Measurements from ENCODE around the gene SH3GL1.

SH3GL1 gene

GRCh38 chr19:4370418-4371041, 29.8 kb downstream of the SH3GL1 start:
- ChIA-PET POLR2A (interaction anchor here (1.4 kb wide), 1 partner anchor 32 kb away, joined by 5 read pairs; the partner anchor contains the start of gene CHAF1A), CTCF (interaction anchor here (0.7 kb wide), 1 partner anchor 30 kb away, joined by 3 read pairs; the partner anchor contains the start of gene SH3GL1)
- no peak for TF ChIP-seq BHLHE40 (IDR thresholded peaks at IDR 0.05; ENCODE audit: borderline replicate concordance)
- TF ChIP-seq FOXA1 (IDR thresholded peaks at IDR 0.05) = no peak
- TF ChIP-seq PKNOX1 (IDR thresholded peaks at IDR 0.05) = no peak
- no peak for DNase-seq (ENCODE audit: extremely low spot score)

GRCh38 chr19:4369888-4370260, 30.5 kb downstream of the SH3GL1 start:
- DNase-seq (ENCODE audit: extremely low spot score) = no peak
- TF ChIP-seq ZNF384 (IDR thresholded peaks at IDR 0.05) (no peak), NFRKB (IDR thresholded peaks at IDR 0.05) (no peak), ARNT (IDR thresholded peaks at IDR 0.05) (no peak), SP1 (IDR thresholded peaks at IDR 0.05) (no peak)
- CTCF ChIA-PET = interaction anchor here (0.7 kb wide), 1 partner anchor 30 kb away, joined by 3 read pairs; the partner anchor contains the start of gene SH3GL1
- POLR2A ChIA-PET = interaction anchor here (1.4 kb wide), 1 partner anchor 32 kb away, joined by 5 read pairs; the partner anchor contains the start of gene CHAF1A

GRCh38 chr19:4369109-4369887, 31.0 kb downstream of the SH3GL1 start:
- TF ChIP-seq SUZ12 (IDR thresholded peaks at IDR 0.05) (no peak), LEF1 (IDR thresholded peaks at IDR 0.05; ENCODE audit: borderline replicate concordance) (no peak), FOXA1 (IDR thresholded peaks at IDR 0.05) (no peak), TARDBP (IDR thresholded peaks at IDR 0.05) (no peak), NFRKB (IDR thresholded peaks at IDR 0.05) (no peak), ARNT (IDR thresholded peaks at IDR 0.05) (no peak), FOXM1 (IDR thresholded peaks at IDR 0.05; ENCODE audit: borderline replicate concordance) (no peak), PKNOX1 (IDR thresholded peaks at IDR 0.05) (no peak), HDGF (IDR thresholded peaks at IDR 0.05; ENCODE audit: borderline replicate concordance) (no peak), FOXK2 (IDR thresholded peaks at IDR 0.05) (no peak), L3MBTL2 (conservative IDR thresholded peaks at IDR 0.05) (no peak), SP1 (IDR thresholded peaks at IDR 0.05) (no peak), BHLHE40 (IDR thresholded peaks at IDR 0.05; ENCODE audit: borderline replicate concordance) (no peak), ELF4 (IDR thresholded peaks at IDR 0.05) (no peak), CTBP1 (IDR thresholded peaks at IDR 0.05; ENCODE audit: borderline replicate concordance) (no peak), ZNF384 (IDR thresholded peaks at IDR 0.05) (no peak)
- POLR2A ChIA-PET = interaction anchor here (1.4 kb wide), 1 partner anchor 33 kb away, joined by 5 read pairs; the partner anchor contains the start of gene CHAF1A
- CTCF ChIA-PET = interaction anchor here (0.7 kb wide), 1 partner anchor 31 kb away, joined by 3 read pairs; the partner anchor contains the start of gene SH3GL1
- no peak for DNase-seq (ENCODE audit: extremely low spot score)

- CTCF ChIA-PET = no interaction called here
- no peak for TF ChIP-seq HDGF (IDR thresholded peaks at IDR 0.05; ENCODE audit: borderline replicate concordance)
- TF ChIP-seq ARNT (IDR thresholded peaks at IDR 0.05) = no peak
- TF ChIP-seq PKNOX1 (IDR thresholded peaks at IDR 0.05) = no peak
- TF ChIP-seq FOXM1 (IDR thresholded peaks at IDR 0.05; ENCODE audit: borderline replicate concordance) = no peak
- TF ChIP-seq ELF4 (IDR thresholded peaks at IDR 0.05) = no peak
- no peak for TF ChIP-seq TARDBP (IDR thresholded peaks at IDR 0.05)
- no peak for TF ChIP-seq BHLHE40 (IDR thresholded peaks at IDR 0.05; ENCODE audit: borderline replicate concordance)
- TF ChIP-seq SUZ12 (IDR thresholded peaks at IDR 0.05) = no peak
- no peak for TF ChIP-seq NFRKB (IDR thresholded peaks at IDR 0.05)
- TF ChIP-seq L3MBTL2 (conservative IDR thresholded peaks at IDR 0.05) = no peak
- no peak for TF ChIP-seq FOXA1 (IDR thresholded peaks at IDR 0.05)
- no peak for DNase-seq (ENCODE audit: extremely low spot score)
- POLR2A ChIA-PET = interaction anchor here (0.8 kb wide), 1 partner anchor 26 kb away, joined by 4 read pairs; no protein-coding TSS in a partner anchor
These were observed 32.1 kb downstream of the SH3GL1 start for GRCh38 chr19:4368128-4368820.

- no peak for TF ChIP-seq FOXM1 (IDR thresholded peaks at IDR 0.05; ENCODE audit: borderline replicate concordance)
- TF ChIP-seq CTBP1 (IDR thresholded peaks at IDR 0.05; ENCODE audit: borderline replicate concordance) = no peak
- no peak for TF ChIP-seq PKNOX1 (IDR thresholded peaks at IDR 0.05)
- no peak for TF ChIP-seq BHLHE40 (IDR thresholded peaks at IDR 0.05; ENCODE audit: borderline replicate concordance)
- TF ChIP-seq FOXA1 (IDR thresholded peaks at IDR 0.05) = no peak
- DNase-seq (ENCODE audit: extremely low spot score) = no peak
- POLR2A ChIA-PET = no interaction called here
- CTCF ChIA-PET = no interaction called here
These were observed 32.6 kb downstream of the SH3GL1 start for GRCh38 chr19:4367781-4368127.

Data from HEK293T (cell line).